ENCODE data around the gene STK26. TPM values are rescaled to one million over a fixed set of nuclear protein-coding genes. Genes with fewer than 3 reads are reported as not detected.

STK26 gene
- total and polyA plus RNA-seq, 12 donors = 0.72 to 25.7 (median 1.4) TPM

GRCh38 chrX:132101206-132101605 is 78.1 kb downstream of the STK26 start:
- H3K27me3 ChIP-seq = peaks cover 9% of the 10 kb centered on the region
- no peaks in the 10 kb centered on the region for H3K9me3 ChIP-seq (replicated peaks in 1 of 3)
- no peaks in the 10 kb centered on the region for H3K4me1 ChIP-seq (replicated peaks in 1 of 2)
- TF ChIP-seq POLR2A (IDR thresholded peaks at IDR 0.05) (no peak), CTCF (IDR thresholded peaks at IDR 0.05) (no peak)
- intact Hi-C loops (cut with DNase I) = no loop called here
- no peak overlapping the region for H3K27ac ChIP-seq
- H3K36me3 ChIP-seq (replicated peaks in 1 of 2) = no peaks in the 10 kb centered on the region
- H3K4me3 ChIP-seq = no peak overlapping the region
- no peak for DNase-seq
- 70 to 84% (median 81%) methylated on average over 4 of the region's 4 CpGs for WGBS, 4 donors

GRCh38 chrX:132101799-132102198 is 78.7 kb downstream of the STK26 start:
- Histone ChIP-seq H3K27me3 (peaks cover 9% of the 10 kb centered on the region), H3K36me3 (replicated peaks in 1 of 2) (no peaks in the 10 kb centered on the region), H3K27ac (no peak overlapping the region), H3K9me3 (replicated peaks in 1 of 3) (no peaks in the 10 kb centered on the region), H3K4me3 (no peak overlapping the region), H3K4me1 (replicated peaks in 1 of 2) (no peaks in the 10 kb centered on the region)
- DNase-seq = no peak
- 70 to 100% (median 83%) methylated on average over 4 to 9 of the region's 9 CpGs for WGBS, 4 donors
- intact Hi-C loops (cut with DNase I) = no loop called here
- no peak for TF ChIP-seq CTCF (IDR thresholded peaks at IDR 0.05)
- no peak for TF ChIP-seq POLR2A (IDR thresholded peaks at IDR 0.05)

GRCh38 chrX:132107291-132107690 is 84.2 kb downstream of the STK26 start:
- Histone ChIP-seq H3K4me1 (replicated peaks in 1 of 2) (no peaks in the 10 kb centered on the region), H3K9me3 (replicated peaks in 1 of 3) (no peaks in the 10 kb centered on the region), H3K27me3 (peaks cover 6% of the 10 kb centered on the region), H3K4me3 (no peak overlapping the region), H3K27ac (no peak overlapping the region), H3K36me3 (replicated peaks in 1 of 2) (no peaks in the 10 kb centered on the region)
- TF ChIP-seq CTCF (IDR thresholded peaks at IDR 0.05) = no peak
- TF ChIP-seq POLR2A (IDR thresholded peaks at IDR 0.05) = no peak
- intact Hi-C loops (cut with DNase I) = no loop called here
- DNase-seq = no peak

- TF ChIP-seq POLR2A (IDR thresholded peaks at IDR 0.05) (no peak), CTCF (IDR thresholded peaks at IDR 0.05) (no peak)
- H3K27ac ChIP-seq = no peak overlapping the region
- intact Hi-C loops (cut with DNase I) = no loop called here
Observed at GRCh38 chrX:132114607-132115006, 91.5 kb downstream of the STK26 start.

More at GRCh38 chrX:132114607-132115006, 91.5 kb downstream of the STK26 start:
- no peak for DNase-seq
- H3K4me3 ChIP-seq = no peak overlapping the region
- H3K27me3 ChIP-seq = peaks cover 6% of the 10 kb centered on the region
- no peaks in the 10 kb centered on the region for H3K9me3 ChIP-seq (replicated peaks in 1 of 3)
- H3K4me1 ChIP-seq (replicated peaks in 1 of 2) = no peaks in the 10 kb centered on the region
- no peaks in the 10 kb centered on the region for H3K36me3 ChIP-seq (replicated peaks in 1 of 2)

All from adrenal gland (tissue), 12 donors.